Measurements from ENCODE around the gene KIF1B.

DNA sequence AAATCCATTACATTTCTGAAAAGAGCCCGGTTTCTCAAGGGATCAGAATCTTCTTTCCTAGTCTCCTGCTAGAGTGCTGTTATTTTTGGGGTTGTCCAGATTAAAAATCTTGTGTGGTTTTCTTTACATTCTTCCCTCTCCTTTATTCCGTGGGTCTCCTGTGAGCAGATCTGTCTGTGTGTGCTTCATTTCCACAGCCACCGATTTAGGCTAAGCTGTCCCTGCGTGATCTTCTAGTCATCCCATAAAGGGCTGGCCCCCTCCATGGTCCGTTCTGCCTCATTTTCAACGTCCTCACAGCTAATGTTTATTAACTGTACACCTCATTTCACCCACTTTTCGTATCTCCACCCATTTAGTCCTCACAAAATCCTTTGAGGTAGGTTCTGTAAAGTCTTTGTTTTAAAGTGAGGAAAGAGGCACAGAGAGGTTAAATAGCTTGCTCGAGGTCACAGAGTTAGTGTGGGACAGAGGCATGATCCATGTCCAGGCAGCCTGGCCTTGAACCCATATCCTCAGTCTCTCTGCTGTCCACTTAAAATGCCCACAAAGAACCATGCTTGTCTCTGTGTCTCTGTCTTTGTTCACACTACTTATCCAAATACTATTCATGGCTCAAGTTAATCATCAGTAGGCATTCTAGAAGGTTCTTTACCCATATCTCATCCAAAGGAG, 38.2 kb upstream of the KIF1B start:
- TF ChIP-seq, protein P1, sequence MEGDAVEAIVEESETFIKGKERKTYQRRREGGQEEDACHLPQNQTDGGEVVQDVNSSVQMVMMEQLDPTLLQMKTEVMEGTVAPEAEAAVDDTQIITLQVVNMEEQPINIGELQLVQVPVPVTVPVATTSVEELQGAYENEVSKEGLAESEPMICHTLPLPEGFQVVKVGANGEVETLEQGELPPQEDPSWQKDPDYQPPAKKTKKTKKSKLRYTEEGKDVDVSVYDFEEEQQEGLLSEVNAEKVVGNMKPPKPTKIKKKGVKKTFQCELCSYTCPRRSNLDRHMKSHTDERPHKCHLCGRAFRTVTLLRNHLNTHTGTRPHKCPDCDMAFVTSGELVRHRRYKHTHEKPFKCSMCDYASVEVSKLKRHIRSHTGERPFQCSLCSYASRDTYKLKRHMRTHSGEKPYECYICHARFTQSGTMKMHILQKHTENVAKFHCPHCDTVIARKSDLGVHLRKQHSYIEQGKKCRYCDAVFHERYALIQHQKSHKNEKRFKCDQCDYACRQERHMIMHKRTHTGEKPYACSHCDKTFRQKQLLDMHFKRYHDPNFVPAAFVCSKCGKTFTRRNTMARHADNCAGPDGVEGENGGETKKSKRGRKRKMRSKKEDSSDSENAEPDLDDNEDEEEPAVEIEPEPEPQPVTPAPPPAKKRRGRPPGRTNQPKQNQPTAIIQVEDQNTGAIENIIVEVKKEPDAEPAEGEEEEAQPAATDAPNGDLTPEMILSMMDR (IDR thresholded peaks at IDR 0.05) = no peak
- TF ChIP-seq ZFX (IDR thresholded peaks at IDR 0.05; ENCODE audit: borderline replicate concordance) = no peak

All from 22Rv1 (cell line).